Epithelial cell of alveolus of lung (primary cell): ENCODE data around the gene ANAPC2. TPM values are rescaled to one million over a fixed set of nuclear protein-coding genes. Genes with fewer than 3 reads are reported as not detected.

Experiments
- total RNA-seq: library from RNA; depleted of rRNA; stranded (reverse); fragments of >200 nt; gene quantifications from 2 replicates; pipeline ENCODE4 v1.2.1, GENCODE V29; 2015

The ANAPC2 gene, protein sequence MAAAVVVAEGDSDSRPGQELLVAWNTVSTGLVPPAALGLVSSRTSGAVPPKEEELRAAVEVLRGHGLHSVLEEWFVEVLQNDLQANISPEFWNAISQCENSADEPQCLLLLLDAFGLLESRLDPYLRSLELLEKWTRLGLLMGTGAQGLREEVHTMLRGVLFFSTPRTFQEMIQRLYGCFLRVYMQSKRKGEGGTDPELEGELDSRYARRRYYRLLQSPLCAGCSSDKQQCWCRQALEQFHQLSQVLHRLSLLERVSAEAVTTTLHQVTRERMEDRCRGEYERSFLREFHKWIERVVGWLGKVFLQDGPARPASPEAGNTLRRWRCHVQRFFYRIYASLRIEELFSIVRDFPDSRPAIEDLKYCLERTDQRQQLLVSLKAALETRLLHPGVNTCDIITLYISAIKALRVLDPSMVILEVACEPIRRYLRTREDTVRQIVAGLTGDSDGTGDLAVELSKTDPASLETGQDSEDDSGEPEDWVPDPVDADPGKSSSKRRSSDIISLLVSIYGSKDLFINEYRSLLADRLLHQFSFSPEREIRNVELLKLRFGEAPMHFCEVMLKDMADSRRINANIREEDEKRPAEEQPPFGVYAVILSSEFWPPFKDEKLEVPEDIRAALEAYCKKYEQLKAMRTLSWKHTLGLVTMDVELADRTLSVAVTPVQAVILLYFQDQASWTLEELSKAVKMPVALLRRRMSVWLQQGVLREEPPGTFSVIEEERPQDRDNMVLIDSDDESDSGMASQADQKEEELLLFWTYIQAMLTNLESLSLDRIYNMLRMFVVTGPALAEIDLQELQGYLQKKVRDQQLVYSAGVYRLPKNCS
- 7.8 and 20.0 TPM in 2 replicates for total RNA-seq

GRCh38 chr9:137188490-137189296 lies at the start of gene ANAPC2, which contains the start of gene SSNA1:
TSS of gene ANAPC2 (minus strand) at chr9:137188560. CDS start at chr9:137188532, 28 bp downstream.
TSS of gene SSNA1 (plus strand) at chr9:137188676. CDS start at chr9:137188727, 51 bp downstream.

GRCh38 chr9:137230705-137231371 lies 42.5 kb upstream of the ANAPC2 start, which contains the start of gene SLC34A3:
TSS of gene SLC34A3 (plus strand) at chr9:137230901. CDS start at chr9:137231703, 802 bp downstream.

DNA sequence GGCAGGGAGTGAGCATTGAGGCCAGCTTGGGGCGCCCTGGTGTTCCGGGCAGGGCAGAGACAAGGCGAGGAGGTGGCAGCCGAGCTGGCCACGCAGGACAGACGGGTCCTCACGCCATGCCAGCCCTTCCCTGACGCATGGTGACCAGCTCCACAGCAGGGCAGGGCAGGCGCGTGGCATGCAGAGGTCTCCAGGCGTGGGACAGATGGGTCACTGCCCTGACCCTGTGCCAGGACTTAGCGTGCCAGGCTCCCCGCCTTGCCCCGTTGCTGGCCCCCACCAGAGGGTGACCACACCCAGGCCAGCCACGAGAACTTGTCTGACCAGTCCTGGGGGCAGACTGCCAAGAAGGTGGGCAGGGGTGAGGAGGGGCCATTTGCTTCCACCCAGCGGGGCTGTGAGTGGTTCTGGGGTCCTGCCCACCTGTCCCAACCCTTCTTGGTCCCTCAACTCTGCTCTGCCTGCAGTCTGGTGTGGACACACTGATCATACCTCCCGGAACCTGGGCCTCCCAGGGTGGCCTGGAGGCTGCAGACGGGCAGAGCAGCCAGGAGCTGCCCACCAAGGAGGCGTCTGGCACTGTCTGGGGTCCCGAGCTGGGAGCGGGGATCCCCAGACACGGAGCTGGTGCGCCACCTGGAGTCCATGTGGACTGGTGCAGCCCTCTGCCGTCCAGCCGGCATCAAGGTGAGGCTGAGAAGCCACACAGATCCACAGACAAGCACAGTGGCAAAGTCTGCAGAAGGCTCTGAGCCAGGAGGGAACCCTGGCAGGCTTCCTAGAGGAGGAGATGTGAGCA lies 38.9 kb upstream of the ANAPC2 start, which contains the start of gene RNF224:
TSS of gene RNF224 (plus strand) at position 449 of the 799 bp plus-strand sequence. CDS start 834 bp downstream, outside the sequence.

GRCh38 chr9:137224830-137225694 lies 36.7 kb upstream of the ANAPC2 start, which contains the start of gene CYSRT1:
TSS of gene CYSRT1 (plus strand) at chr9:137225174. CDS start at chr9:137225622, 448 bp downstream.

DNA sequence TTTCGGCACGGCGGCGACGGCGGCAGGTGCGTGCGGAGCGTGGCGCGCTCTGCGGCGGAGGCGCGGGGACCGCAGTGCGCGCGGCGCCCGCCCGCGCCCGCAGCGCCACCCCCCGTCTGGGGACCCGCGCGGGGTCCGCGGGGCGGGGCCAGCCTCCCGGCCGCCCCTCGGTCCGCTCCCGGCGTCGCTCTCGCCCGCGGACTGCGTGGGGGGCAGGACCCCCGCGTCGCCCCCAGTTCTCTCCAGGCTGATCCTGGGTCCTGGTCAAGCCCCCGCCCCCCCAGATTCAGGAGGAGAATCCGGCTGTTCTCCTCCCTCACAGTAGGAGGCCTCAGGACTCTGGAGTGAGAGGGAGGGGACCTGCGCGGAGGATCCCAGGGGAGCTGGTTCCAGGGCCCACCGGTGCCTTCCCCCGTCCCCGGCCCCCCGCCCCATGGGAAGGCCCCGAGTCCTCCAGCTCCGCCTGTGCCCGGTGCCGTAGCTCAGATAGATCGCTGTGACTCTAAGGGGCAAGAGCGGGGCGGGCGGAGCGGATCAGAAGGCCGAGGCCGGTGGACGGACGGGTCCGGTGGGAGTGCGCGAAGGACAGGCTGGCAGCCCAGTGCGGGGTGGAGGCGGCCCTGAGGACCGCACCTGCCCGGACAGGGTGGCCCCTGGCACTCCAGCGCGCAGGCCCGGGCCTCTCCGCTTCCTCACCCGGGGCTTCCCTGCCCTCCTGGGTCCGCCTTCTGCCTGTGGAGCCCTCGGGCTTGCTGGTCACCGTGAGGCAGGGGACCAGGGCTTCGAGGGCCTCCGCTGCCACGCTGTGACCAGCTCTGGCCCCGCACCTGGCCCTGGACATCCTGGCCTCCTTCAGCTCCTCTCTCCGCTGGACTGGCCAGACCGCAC lies 34.1 kb upstream of the ANAPC2 start, which contains the start of gene RNF208:
TSS of gene RNF208 (minus strand) at position 51 of the 888 bp plus-strand sequence. CDS start 1,028 bp downstream, outside the sequence.

DNA sequence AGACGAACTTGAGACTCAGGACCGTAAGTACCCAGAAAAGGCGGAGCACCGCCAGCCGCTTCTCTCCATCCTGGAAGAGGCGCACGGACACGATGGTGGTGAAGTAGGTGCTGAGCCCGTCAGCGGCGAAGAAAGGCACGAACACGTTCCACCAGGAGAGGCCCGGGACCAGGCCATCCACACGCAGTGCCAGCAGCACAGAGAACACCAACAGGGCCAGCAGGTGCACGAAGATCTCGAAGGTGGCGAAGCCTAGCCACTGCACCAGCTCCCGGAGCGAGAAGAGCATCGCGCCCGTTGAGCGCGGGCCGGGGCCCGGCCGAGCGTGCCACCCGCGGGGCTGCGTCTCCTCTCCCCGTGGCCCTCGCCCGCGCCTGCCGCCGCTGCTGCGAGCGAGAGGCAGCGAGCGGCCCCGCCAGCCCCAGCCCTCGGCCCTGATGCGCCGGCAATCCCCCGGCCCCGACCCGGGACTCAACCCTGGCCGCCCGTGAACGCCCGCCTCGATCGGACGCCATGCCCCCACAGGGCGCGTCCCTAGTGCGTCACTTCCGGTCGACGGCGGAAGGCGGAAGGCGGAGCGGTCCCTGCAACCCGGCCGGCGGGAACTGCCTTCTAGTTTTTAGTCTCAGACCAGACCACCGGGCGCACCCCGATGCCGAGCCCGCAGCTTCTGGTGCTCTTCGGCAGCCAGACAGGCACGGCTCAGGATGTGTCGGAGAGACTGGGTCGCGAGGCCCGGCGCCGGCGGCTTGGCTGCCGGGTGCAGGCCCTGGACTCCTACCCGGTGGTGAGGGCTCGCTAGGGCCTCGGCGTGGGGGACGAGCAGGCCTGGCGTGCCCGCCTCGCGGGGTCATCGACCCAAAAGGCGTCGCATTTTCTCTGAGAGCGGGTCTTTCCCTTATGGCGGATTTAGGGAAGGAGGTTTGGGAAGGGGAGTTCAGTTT lies 17.0 kb upstream of the ANAPC2 start, which contains the start of the genes NDOR1 and TMEM203:
TSS of gene NDOR1 (plus strand) at position 575 of the 944 bp plus-strand sequence. CDS start at position 653, 78 bp downstream.
TSS of gene TMEM203 (minus strand) at position 523 of the 944 bp plus-strand sequence. CDS start at position 289, 234 bp downstream.

GRCh38 chr9:137200311-137201204 lies 12.2 kb upstream of the ANAPC2 start, which contains the start of gene TPRN:
TSS of gene TPRN (minus strand) at chr9:137200741. CDS start at chr9:137200711, 30 bp downstream.

DNA sequence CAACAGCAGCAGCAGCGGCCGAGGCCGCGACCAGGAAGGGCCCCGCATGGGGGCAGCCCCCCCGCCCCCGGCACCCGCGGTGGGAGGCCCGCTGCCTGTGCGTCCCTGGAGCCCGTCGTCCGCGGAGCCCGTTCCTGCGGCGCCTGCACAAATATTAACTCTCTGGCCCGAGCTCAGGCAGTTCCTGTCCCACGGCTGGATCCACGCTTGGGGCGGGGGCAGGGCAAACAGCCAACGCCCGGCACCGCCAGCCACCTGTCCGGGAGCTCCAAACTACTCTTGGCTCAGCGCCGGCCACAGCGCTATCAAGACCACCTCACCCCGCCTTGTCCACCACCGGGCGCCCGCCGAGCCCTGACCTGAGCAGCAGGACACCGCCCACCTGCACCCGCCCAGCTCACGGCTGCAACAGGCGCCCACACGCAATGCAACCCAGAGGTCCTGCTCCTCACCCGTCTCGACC lies 18.4 kb downstream of the ANAPC2 start, which contains the start of gene LRRC26:
TSS of gene LRRC26 (minus strand) at position 156 of the 463 bp plus-strand sequence. CDS start at position 48, 108 bp downstream.

GRCh38 chr9:137138722-137139467 lies 49.5 kb downstream of the ANAPC2 start, which contains the start of gene GRIN1:
TSS of gene GRIN1 (plus strand) at chr9:137139154. CDS start at chr9:137139487, 333 bp downstream.

Other genes with a start within 250 kb of the ANAPC2 start
- gene FBXW5, start 243.8 kb downstream of the ANAPC2 start, total RNA-seq, result 127 and 134 TPM in 2 replicates
- gene C8G, start 243.3 kb downstream of the ANAPC2 start, total RNA-seq, result not detected in 2 replicates
- not detected in 2 replicates for gene LCN12, start 236.3 kb downstream of the ANAPC2 start, total RNA-seq
- 0.39 and 78.2 TPM in 2 replicates for gene PTGDS, start 211.1 kb downstream of the ANAPC2 start, total RNA-seq
- 1.9 TPM in 1 of 2 replicates, not detected in the other for gene LCNL1, start 205.6 kb downstream of the ANAPC2 start, total RNA-seq
- gene PAXX, start 196.1 kb downstream of the ANAPC2 start, total RNA-seq, result 19.1 and 33.0 TPM in 2 replicates
- 3.1 and 6.2 TPM in 2 replicates for gene CLIC3, start 192.0 kb downstream of the ANAPC2 start, total RNA-seq
- gene ABCA2, start 160.3 kb downstream of the ANAPC2 start, total RNA-seq, result 14.9 and 15.8 TPM in 2 replicates
- gene FUT7, start 156.5 kb downstream of the ANAPC2 start, total RNA-seq, result not detected in 2 replicates
- 25.2 and 54.9 TPM in 2 replicates for gene NPDC1, start 142.4 kb downstream of the ANAPC2 start, total RNA-seq
- gene ENTPD2, start 134.5 kb downstream of the ANAPC2 start, total RNA-seq, result 0.72 TPM in 1 of 2 replicates, not detected in the other
- gene SAPCD2, start 118.0 kb downstream of the ANAPC2 start, total RNA-seq, result 5.0 and 10.7 TPM in 2 replicates
- gene UAP1L1, start 111.0 kb downstream of the ANAPC2 start, total RNA-seq, result 5.7 and 11.7 TPM in 2 replicates
- gene MAN1B1, start 101.6 kb downstream of the ANAPC2 start, total RNA-seq, result 50.3 and 94.1 TPM in 2 replicates
- 69.8 and 123 TPM in 2 replicates for gene DPP7, start 73.8 kb downstream of the ANAPC2 start, total RNA-seq
- gene GRIN1, start 49.4 kb downstream of the ANAPC2 start, total RNA-seq, result not detected in 2 replicates
- gene LRRC26, start 18.5 kb downstream of the ANAPC2 start, total RNA-seq, result not detected in 2 replicates
- not detected in 2 replicates for gene TMEM210, start 16.5 kb downstream of the ANAPC2 start, total RNA-seq
- gene SSNA1, start 116 bp upstream of the ANAPC2 start, total RNA-seq, result 61.1 and 99.0 TPM in 2 replicates
- 7.8 and 12.2 TPM in 2 replicates for gene TPRN, start 12.2 kb upstream of the ANAPC2 start, total RNA-seq
- 45.5 and 57.0 TPM in 2 replicates for gene TMEM203, start 17.1 kb upstream of the ANAPC2 start, total RNA-seq
- gene NDOR1, start 17.1 kb upstream of the ANAPC2 start, total RNA-seq, result 8.3 and 15.6 TPM in 2 replicates
- gene RNF208, start 33.7 kb upstream of the ANAPC2 start, total RNA-seq, result 0.13 and 6.3 TPM in 2 replicates
- gene CYSRT1, start 36.6 kb upstream of the ANAPC2 start, total RNA-seq, result under 0.01 and 1.9 TPM in 2 replicates
- gene RNF224, start 38.9 kb upstream of the ANAPC2 start, total RNA-seq, result not detected in 2 replicates
- gene SLC34A3, start 42.3 kb upstream of the ANAPC2 start, total RNA-seq, result not detected in 2 replicates
- 224 and 626 TPM in 2 replicates for gene TUBB4B, start 52.7 kb upstream of the ANAPC2 start, total RNA-seq
- gene STPG3, start 62.7 kb upstream of the ANAPC2 start, total RNA-seq, result not detected in 2 replicates
- 49.1 and 60.2 TPM in 2 replicates for gene NELFB, start 66.8 kb upstream of the ANAPC2 start, total RNA-seq
- 38.1 and 52.4 TPM in 2 replicates for gene TOR4A, start 89.2 kb upstream of the ANAPC2 start, total RNA-seq
- 0.78 and 1.8 TPM in 2 replicates for gene NRARP, start 113.7 kb upstream of the ANAPC2 start, total RNA-seq
- 4.8 and 9.7 TPM in 2 replicates for gene EXD3, start 234.6 kb upstream of the ANAPC2 start, total RNA-seq
- gene NOXA1, start 234.8 kb upstream of the ANAPC2 start, total RNA-seq, result 0.26 TPM in 1 of 2 replicates, not detected in the other